NCI-H128 (cell line): ENCODE data around the gene TFAP2A.

Experiments
- DNase-seq: peaks from one replicate; lab custom pipeline; 2025; ENCODE audit not compliant: unreplicated experiment; lab: John Stamatoyannopoulos, UW

Gene TFAP2A

GRCh38 chr6:10413262-10413849 lies 1.5 kb downstream of the TFAP2A start:
- DNase-seq: no peak

- no peak for DNase-seq
Measured at GRCh38 chr6:10412461-10413261, 2.2 kb downstream of the TFAP2A start.

GRCh38 chr6:10411971-10412460 lies 2.9 kb downstream of the TFAP2A start:
- peak; percentile 44 for DNase-seq

GRCh38 chr6:10411131-10411970 lies 3.5 kb downstream of the TFAP2A start:
- DNase-seq: no peak

GRCh38 chr6:10410207-10411050 lies 4.4 kb downstream of the TFAP2A start:
- no peak for DNase-seq

DNA sequence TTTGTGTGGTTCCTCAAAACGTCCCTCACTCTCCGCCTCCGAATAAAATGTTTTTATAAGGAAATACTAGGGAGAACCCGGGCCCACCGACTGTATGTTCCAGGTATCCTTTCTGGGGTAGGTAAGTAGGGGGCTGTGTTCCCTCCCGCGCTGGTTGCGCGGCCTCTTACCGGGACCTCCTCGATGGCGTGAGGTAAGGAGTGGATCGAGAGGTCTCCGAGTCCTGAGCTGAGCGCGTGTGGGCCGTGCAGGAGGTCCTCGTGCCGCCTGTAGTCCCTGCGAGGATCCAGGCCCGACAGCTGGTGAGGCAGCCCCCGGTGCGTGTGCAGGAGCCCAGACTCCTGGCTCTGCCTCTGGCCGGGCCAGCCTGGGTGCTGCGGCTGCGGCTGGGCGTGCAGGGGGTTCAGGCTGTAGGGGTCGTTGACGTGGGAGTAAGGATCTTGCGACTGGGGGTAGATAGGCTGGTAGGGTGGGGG lies 5.1 kb downstream of the TFAP2A start:
- no peak for DNase-seq

- no peak for DNase-seq
Measured at GRCh38 chr6:10409233-10409721, 5.6 kb downstream of the TFAP2A start.

GRCh38 chr6:10408457-10408856 lies 6.4 kb downstream of the TFAP2A start:
- no peak for DNase-seq

DNA sequence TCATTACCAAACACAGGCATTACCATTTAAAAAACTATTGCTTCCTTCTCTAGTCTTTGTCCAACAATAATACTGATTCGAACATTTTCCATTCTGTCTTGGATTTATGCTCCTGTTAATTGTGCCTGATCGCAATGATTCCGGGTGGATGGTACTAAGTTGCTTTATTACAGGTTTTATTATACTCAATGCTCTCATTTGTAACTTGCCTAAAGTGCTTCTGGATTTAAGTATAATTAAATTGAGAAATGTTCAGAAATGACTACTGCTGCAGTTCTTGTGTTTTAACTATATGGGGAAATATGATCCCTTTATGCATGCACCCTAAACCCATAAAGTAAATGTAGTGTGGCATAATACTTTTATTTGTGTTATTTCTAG lies 7.2 kb downstream of the TFAP2A start:
- no peak for DNase-seq

GRCh38 chr6:10407018-10407673 lies 7.7 kb downstream of the TFAP2A start:
- DNase-seq: no peak

GRCh38 chr6:10406556-10406955 lies 8.3 kb downstream of the TFAP2A start:
- no peak for DNase-seq

DNA sequence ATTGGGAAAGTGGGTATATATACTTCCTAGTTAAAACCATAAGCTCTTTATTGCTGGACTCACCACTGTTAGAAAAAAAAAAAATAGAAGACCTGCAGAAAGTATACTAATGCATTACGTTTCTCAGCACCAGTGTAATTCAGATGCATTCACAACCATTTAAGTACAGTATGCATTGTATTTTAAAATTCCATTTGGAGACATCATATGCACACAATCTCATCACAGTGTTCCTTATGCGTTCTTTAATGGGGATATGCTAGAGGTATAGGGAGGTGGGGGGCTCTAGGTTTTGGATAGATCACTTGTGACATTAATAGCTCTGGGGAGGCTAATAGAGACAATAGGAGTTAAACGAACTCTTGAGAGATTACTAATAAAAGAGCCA lies 9.4 kb downstream of the TFAP2A start:
- DNase-seq: no peak

DNA sequence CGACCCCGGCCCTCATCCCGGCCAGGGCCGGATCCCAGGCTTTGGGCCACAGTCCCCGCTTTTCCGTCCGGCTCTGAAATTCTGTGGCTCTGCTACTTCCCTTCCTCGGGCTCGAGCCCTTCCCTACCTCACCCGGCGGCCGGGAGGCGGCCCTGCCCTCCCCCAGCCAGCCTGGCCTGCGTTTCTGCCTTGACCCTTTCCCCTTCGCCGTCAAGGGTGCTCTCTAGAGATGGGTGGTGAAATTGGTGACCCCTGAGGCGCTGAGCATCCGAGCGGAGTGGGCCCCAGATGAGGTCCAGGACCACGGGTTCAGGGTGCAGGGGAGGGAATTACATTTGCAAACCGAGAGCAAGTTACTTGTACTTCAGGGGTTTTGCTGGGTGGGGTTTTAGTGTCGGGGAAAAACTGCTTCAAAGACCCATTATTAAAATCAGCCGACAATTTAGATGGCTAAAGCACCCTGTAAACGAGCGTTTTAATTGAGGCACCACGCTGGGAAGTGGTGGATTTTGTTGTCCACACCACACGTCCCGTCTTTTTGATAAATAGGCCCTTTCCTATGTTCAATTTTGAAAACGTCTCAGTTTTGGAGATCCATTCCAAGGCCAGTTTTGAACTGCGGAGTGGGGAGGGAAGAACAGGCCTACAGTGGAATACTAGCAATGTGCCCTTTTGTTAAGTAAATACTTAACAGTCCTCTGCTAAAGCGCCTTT lies 9.9 kb downstream of the TFAP2A start:
- DNase-seq: no peak

DNA sequence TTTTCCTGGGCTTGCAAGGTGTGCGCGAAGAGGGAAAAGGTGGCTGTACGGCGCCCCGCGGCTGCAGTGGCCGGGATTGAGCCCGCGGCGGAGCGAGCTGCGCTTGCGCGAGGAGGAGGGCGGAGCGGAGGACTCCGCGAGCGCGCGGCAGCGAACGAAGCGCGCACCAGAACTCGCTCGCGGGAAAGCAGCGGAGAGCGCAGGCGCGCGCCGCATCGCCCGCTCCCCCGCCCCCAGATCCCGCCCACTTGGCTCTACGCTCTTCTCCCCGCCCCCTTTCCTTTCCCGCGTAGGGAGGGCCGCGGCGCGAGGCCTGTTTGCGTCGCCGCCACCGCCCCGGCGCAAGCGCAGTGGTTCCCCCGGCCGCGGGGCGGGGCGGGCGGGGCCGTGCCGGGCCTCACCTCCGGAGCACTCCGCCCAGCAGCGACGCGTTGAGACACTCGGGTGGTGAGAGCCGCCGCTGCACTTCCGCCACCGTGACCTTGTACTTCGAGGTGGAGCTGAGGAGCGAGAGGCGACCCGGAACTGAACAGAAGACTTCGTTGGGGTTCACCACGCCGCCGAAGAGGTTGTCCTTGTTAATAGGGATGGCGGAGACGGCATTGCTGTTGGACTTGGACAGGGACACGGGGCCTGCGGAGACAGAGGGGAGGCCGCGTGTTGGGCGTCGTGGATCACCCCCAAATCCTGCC lies 10.6 kb downstream of the TFAP2A start:
- DNase-seq: peak; percentile 95

GRCh38 chr6:10403385-10404106 lies 11.3 kb downstream of the TFAP2A start:
- DNase-seq: no peak

DNA sequence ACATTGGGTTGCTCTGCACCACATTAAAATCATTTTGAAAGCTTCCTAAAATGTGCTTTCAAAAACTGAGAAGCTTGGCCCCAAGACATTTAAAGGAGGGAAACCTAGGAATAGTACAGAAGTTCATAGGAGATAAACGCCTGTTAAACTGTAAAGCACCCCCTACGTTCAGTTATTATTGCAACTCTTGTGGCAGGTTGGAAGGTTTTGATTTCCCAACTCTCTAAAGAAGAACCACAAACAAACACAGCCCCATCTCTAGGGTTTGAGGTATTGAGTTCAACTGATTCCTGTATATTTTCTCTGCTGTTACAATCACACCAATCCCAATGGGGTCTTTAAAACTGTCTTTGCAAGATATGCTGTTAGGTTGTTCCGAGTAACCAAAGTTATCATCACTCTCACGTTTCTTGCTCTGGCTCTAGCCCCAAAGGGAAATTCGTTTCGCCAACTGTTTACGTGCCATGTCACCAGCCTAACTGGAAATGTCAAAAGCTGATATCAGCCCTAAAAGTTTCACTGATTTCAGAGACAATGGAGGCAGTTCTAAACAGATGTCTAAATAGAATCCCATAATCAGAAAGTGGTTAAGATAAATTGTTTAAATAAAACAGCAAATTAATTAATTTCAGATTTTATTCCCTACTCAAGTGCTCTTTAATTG lies 12.1 kb downstream of the TFAP2A start:
- DNase-seq: no peak

DNA sequence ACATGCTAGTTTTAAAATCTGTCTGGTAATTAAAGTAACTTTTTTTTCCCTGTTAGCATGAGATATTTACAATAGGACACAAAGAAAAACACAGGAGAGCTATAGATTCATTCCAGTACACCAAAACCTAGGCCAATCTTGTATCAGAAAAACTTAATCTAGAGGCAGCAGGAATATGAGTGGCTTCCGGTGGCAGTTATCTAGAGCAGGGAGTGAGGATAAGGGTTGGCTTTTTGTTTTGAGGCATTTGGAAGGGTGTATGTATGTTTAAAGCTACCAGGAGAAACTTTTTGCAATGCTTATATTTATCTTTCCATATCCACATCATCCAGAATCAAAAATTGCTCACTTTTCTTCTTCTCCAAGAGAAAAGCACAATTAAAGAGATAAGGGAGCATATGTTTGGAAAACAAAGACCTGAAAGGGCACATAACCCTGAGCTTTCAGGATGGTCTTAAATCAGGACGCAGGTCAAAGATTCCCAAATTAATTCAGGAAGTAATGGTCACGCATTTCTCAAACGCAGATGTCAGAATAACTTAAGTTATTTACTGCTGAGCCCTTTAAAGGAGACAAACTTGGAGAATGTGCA lies 13.1 kb downstream of the TFAP2A start:
- DNase-seq: no peak
